ENCODE measurements around the gene KLHL29. TPM values are rescaled to one million over a fixed set of nuclear protein-coding genes. Genes with fewer than 3 reads are reported as not detected.

Gene KLHL29
- total and polyA plus RNA-seq, 2 of the 13 experiments (the other 11 are each of a cell fraction or from before 2014, with no cell fraction given): 0.01 TPM; not detected in 1

DNA sequence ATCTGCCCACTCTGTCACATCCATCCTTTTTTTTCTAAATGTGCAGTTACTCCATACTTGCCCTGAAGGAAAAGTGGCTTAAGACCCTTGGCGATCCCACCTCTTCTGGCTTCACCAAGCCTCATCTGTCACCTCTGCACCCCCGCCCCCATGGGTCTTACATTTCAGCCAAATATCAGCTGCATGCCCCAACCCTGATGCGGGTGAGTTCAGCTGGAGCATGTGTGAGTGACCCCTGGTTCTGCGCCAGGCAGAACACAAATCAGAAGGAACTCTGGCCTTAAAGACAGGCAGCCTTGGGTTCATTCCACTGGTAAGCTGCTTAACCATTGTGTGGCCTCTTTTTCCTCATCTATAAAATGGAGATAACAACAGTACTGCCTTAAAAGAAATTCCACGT lies 194.7 kb downstream of the KLHL29 start:
- Histone ChIP-seq H3K4me1 (ENCODE audit: insufficient read depth, low read length) (no peaks in the 10 kb centered on the region), H3K4me3 (replicated peaks in 1 of 3; ENCODE audit: insufficient read depth in 1 of 3, low read depth in 2 of 3, low read length in 3 of 3) (no peak overlapping the region), H3K79me2 (ENCODE audit: insufficient read depth, low read length) (no peaks in the 10 kb centered on the region), H3K27ac (ENCODE audit: extremely low read length, insufficient read depth, low read length) (no peak overlapping the region), H3K9me3 (ENCODE audit: low read length) (no peaks in the 10 kb centered on the region), H3K36me3 (replicated peaks in 1 of 2; ENCODE audit: control insufficient read depth in 1 of 2, insufficient read depth in 2 of 2, low read length in 2 of 2) (no peaks in the 10 kb centered on the region), H3K9ac (ENCODE audit: insufficient read depth, low read depth, low read length) (no peak overlapping the region), H4K20me1 (ENCODE audit: insufficient read depth, low read length) (no peaks in the 10 kb centered on the region), H2AFZ (ENCODE audit: low read length) (no peak overlapping the region), H3K27me3 (ENCODE audit: control insufficient read depth in 1 of 2, insufficient read depth in 2 of 2, low read length in 2 of 2) (peaks cover 4 to 13% of the 10 kb centered on the region in 2 experiments), H3K4me2 (ENCODE audit: low read depth, low read length) (no peak overlapping the region)
- no peak for TF ChIP-seq ZNF468 (CRISPR knock-in tag; IDR thresholded peaks at IDR 0.05)
- no peak for TF ChIP-seq FIP1L1 (IDR thresholded peaks at IDR 0.05; ENCODE audit: borderline replicate concordance, insufficient read depth, low read depth, low read length)
- TF ChIP-seq ZNF766 (CRISPR knock-in tag; IDR thresholded peaks at IDR 0.05; ENCODE audit: borderline replicate concordance): no peak
- TF ChIP-seq SMC3 (IDR thresholded peaks at IDR 0.05; ENCODE audit: low read length): no peak
- no peak for TF ChIP-seq ZNF746 (CRISPR knock-in tag; IDR thresholded peaks at IDR 0.05)
- TF ChIP-seq ZNF260 (CRISPR knock-in tag; IDR thresholded peaks at IDR 0.05; ENCODE audit: borderline replicate concordance, low read depth): no peak
- no peak for TF ChIP-seq ZNF570 (CRISPR knock-in tag; IDR thresholded peaks at IDR 0.05; ENCODE audit: borderline replicate concordance)
- no peak for TF ChIP-seq SPEN (CRISPR knock-in tag; IDR thresholded peaks at IDR 0.05; ENCODE audit: low read depth)
- TF ChIP-seq KDM4B (CRISPR knock-in tag; IDR thresholded peaks at IDR 0.05): no peak
- no peak for TF ChIP-seq ZNF354B (CRISPR knock-in tag; IDR thresholded peaks at IDR 0.05)
- TF ChIP-seq SAP130 (CRISPR knock-in tag; IDR thresholded peaks at IDR 0.05; ENCODE audit: low read depth): no peak
- TF ChIP-seq, protein P1, sequence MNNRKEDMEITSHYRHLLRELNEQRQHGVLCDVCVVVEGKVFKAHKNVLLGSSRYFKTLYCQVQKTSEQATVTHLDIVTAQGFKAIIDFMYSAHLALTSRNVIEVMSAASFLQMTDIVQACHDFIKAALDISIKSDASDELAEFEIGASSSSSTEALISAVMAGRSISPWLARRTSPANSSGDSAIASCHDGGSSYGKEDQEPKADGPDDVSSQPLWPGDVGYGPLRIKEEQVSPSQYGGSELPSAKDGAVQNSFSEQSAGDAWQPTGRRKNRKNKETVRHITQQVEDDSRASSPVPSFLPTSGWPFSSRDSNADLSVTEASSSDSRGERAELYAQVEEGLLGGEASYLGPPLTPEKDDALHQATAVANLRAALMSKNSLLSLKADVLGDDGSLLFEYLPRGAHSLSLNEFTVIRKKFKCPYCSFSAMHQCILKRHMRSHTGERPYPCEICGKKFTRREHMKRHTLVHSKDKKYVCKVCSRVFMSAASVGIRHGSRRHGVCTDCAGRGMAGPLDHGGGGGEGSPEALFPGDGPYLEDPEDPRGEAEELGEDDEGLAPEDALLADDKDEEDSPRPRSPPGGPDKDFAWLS (CRISPR knock-in tag; IDR thresholded peaks at IDR 0.05; ENCODE audit: borderline replicate concordance): no peak
- TF ChIP-seq FOXM1 (CRISPR knock-in tag; IDR thresholded peaks at IDR 0.05): no peak
- no peak for TF ChIP-seq NCOA5 (CRISPR knock-in tag; IDR thresholded peaks at IDR 0.05)
- TF ChIP-seq ZNF501 (CRISPR knock-in tag; IDR thresholded peaks at IDR 0.05): no peak
- TF ChIP-seq, protein P2, sequence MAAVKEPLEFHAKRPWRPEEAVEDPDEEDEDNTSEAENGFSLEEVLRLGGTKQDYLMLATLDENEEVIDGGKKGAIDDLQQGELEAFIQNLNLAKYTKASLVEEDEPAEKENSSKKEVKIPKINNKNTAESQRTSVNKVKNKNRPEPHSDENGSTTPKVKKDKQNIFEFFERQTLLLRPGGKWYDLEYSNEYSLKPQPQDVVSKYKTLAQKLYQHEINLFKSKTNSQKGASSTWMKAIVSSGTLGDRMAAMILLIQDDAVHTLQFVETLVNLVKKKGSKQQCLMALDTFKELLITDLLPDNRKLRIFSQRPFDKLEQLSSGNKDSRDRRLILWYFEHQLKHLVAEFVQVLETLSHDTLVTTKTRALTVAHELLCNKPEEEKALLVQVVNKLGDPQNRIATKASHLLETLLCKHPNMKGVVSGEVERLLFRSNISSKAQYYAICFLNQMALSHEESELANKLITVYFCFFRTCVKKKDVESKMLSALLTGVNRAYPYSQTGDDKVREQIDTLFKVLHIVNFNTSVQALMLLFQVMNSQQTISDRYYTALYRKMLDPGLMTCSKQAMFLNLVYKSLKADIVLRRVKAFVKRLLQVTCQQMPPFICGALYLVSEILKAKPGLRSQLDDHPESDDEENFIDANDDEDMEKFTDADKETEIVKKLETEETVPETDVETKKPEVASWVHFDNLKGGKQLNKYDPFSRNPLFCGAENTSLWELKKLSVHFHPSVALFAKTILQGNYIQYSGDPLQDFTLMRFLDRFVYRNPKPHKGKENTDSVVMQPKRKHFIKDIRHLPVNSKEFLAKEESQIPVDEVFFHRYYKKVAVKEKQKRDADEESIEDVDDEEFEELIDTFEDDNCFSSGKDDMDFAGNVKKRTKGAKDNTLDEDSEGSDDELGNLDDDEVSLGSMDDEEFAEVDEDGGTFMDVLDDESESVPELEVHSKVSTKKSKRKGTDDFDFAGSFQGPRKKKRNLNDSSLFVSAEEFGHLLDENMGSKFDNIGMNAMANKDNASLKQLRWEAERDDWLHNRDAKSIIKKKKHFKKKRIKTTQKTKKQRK (IDR thresholded peaks at IDR 0.05; ENCODE audit: low read length): no peak
- in situ Hi-C loops (cut with HindIII; ENCODE audit: extremely low pct_ligation_motif_present, low pct_unique_long_range_greater_than_20kb) (no loop called here), intact Hi-C loops (cut with micrococcal nuclease; ENCODE audit: unreplicated experiment) (no loop called here)
- ChIA-PET CTCF (ENCODE audit: low intra/inter-chr PET ratio, low total read pairs) (no interaction called here), POLR2A (no interaction called here)
- DNase-seq (ENCODE audit: low spot score) (no peak), ATAC-seq (no peak), FAIRE-seq (no peak)
- BruUV-seq (replicated peaks): no TSS peak
- WGBS (ENCODE audit: low lambda C conversion rate): 55% methylated on average over 5 of the region's 5 CpGs

All from HepG2 (cell line).